Measurements from ENCODE around the gene QRICH2. TPM values are rescaled to one million over a fixed set of nuclear protein-coding genes. Genes with fewer than 3 reads are reported as not detected.
A peak's percentile ranks its signal among the peaks of the same experiment; 100 is the strongest.
"Not testable (repeated sequence)": the region's sequence is repeated elsewhere in the genome, so short reads cannot be mapped to it uniquely, and the experiment has no call there.

QRICH2 gene
- total and polyA plus RNA-seq, 2 of the 4 experiments (the other 2 are of a cell fraction): 4.3 to 4.8 TPM

GRCh38 chr17:76253841-76254240, 54.2 kb downstream of the QRICH2 start:
- 57% methylated on average over 3 of the region's 7 CpGs; no CpG with 5 or more reads in 1 of the 2 experiments for WGBS, 2 experiments (ENCODE audit: extremely low coverage in 2 of 2, insufficient read length in 1 of 2)
- Histone ChIP-seq H4K8ac (ENCODE audit: low read depth in 2 of 2, low read length in 2 of 2) (no peak overlapping the region), H3K36me3 (ENCODE audit: control insufficient read depth, insufficient read depth, low read length) (no peaks in the 10 kb centered on the region), H4K5ac (ENCODE audit: low read depth, low read length) (no peak overlapping the region), H3K56ac (ENCODE audit: extremely low read depth, insufficient read depth, low read length) (no peak overlapping the region), H4K91ac (ENCODE audit: insufficient read depth, low read depth, low read length) (no peak overlapping the region), H2AFZ (replicated peaks; ENCODE audit: low read length, poor library complexity) (no peak overlapping the region), H3K27me3 (ENCODE audit: control insufficient read depth, insufficient read depth, low read length) (no peaks in the 10 kb centered on the region), H3K9me1 (ENCODE audit: insufficient read depth, low read length) (peaks cover 18% of the 10 kb centered on the region), H2AK9ac (replicated peaks; ENCODE audit: low read depth, low read length, poor library complexity) (no peak overlapping the region), H3K23ac (ENCODE audit: low read depth, low read length) (no peak overlapping the region), H2BK5ac (ENCODE audit: low read depth, low read length, poor library complexity, severe bottlenecking) (no peak overlapping the region), H4K20me1 (ENCODE audit: insufficient read depth, low read length) (no peaks in the 10 kb centered on the region; the same call in 1 of the 2 replicates), H3K4me1 (ENCODE audit: control insufficient read depth, insufficient read depth, low read length) (peaks cover 14% of the 10 kb centered on the region), H3K4ac (ENCODE audit: low read depth, low read length) (no peak overlapping the region), H3K79me1 (ENCODE audit: low read depth in 1 of 2, low read length in 2 of 2) (no peaks in the 10 kb centered on the region; a peak in 1 of 4 replicates), H3K27ac (ENCODE audit: insufficient read depth, low read length) (no peak overlapping the region), H2BK15ac (ENCODE audit: low read depth, low read length) (no peak overlapping the region; the same call in 2 of the 3 replicates), H2BK120ac (ENCODE audit: low read depth, low read length) (no peak overlapping the region), H2AK5ac (ENCODE audit: low read depth, low read length) (peak overlapping the region; percentile 81; the same call in 1 of the 2 replicates), H3K18ac (ENCODE audit: low read depth, low read length) (no peak overlapping the region), H3K14ac (replicated peaks; ENCODE audit: low read depth, low read length) (no peak overlapping the region), H2BK20ac (ENCODE audit: low read depth, low read length) (no peak overlapping the region; the same call in 1 of the 2 replicates), H3K9me3 (ENCODE audit: control insufficient read depth, insufficient read depth, low read length) (no peaks in the 10 kb centered on the region), H3K4me3 (ENCODE audit: insufficient read depth, low read depth, low read length) (no peak overlapping the region), H3K4me2 (ENCODE audit: low read depth, low read length) (no peak overlapping the region), H3K9ac (ENCODE audit: low read depth, low read length) (no peak overlapping the region)
- CTCF ChIA-PET: interaction anchor here (1.1 kb wide), 1 partner anchor 11 kb away, joined by 3 read pairs; no protein-coding TSS in a partner anchor
- ATAC-seq (ENCODE audit: low read depth) (no peak), DNase-seq (no peak)
- dilution Hi-C loops (cut with HindIII; ENCODE audit: low sequenced_read_pairs, unreplicated experiment): no loop called here
- no peak for TF ChIP-seq POLR2A (IDR thresholded peaks at IDR 0.05; ENCODE audit: low read depth, low read length)
- TF ChIP-seq MAFK (IDR thresholded peaks at IDR 0.05; ENCODE audit: low read depth, low read length): no peak
- TF ChIP-seq BHLHE40 (IDR thresholded peaks at IDR 0.05; ENCODE audit: low read depth, low read length): no peak
- no peak for TF ChIP-seq RCOR1 (IDR thresholded peaks at IDR 0.05; ENCODE audit: insufficient replicate concordance, low read length)
- TF ChIP-seq MXI1 (IDR thresholded peaks at IDR 0.05; ENCODE audit: borderline replicate concordance, low read depth, low read length): no peak
- in situ Hi-C loops (cut with MboI; ENCODE audit: low sequenced_read_pairs): no loop called here
- POLR2A ChIA-PET (ENCODE audit: unreplicated experiment): no interaction called here
- no TSS peak for BruUV-seq (replicated peaks)
- intact Hi-C loops (cut with micrococcal nuclease): no loop called here

GRCh38 chr17:76252967-76253766, 54.9 kb downstream of the QRICH2 start:
- H3K4me3 ChIP-seq (ENCODE audit: insufficient read depth, low read depth, low read length); H3K27ac ChIP-seq (ENCODE audit: insufficient read depth, low read length); DNase-seq; H3K9me3 ChIP-seq (ENCODE audit: control insufficient read depth, insufficient read depth, low read length); H3K27me3 ChIP-seq (ENCODE audit: control insufficient read depth, insufficient read depth, low read length); H3K56ac ChIP-seq (ENCODE audit: extremely low read depth, insufficient read depth, low read length); H3K9ac ChIP-seq (ENCODE audit: low read depth, low read length); H3K36me3 ChIP-seq (ENCODE audit: control insufficient read depth, insufficient read depth, low read length); dilution Hi-C loops (cut with HindIII; ENCODE audit: low sequenced_read_pairs, unreplicated experiment); H4K20me1 ChIP-seq (ENCODE audit: insufficient read depth, low read length); H3K4me2 ChIP-seq (ENCODE audit: low read depth, low read length); intact Hi-C loops (cut with micrococcal nuclease); in situ Hi-C loops (cut with MboI; ENCODE audit: low sequenced_read_pairs); ATAC-seq (ENCODE audit: low read depth); BruUV-seq (replicated peaks); H3K79me1 ChIP-seq (ENCODE audit: low read depth in 1 of 2, low read length in 2 of 2); POLR2A ChIA-PET (ENCODE audit: unreplicated experiment): not testable (repeated sequence)
- Histone ChIP-seq H3K14ac (replicated peaks; ENCODE audit: low read depth, low read length) (peak overlapping the region; percentile 95), H2AFZ (replicated peaks; ENCODE audit: low read length, poor library complexity) (peak overlapping the region; percentile 28), H3K4me1 (ENCODE audit: control insufficient read depth, insufficient read depth, low read length) (peaks cover 14% of the 10 kb centered on the region), H2BK120ac (ENCODE audit: low read depth, low read length) (peak overlapping the region; percentile 71; the same call in 1 of the 2 replicates), H4K91ac (ENCODE audit: insufficient read depth, low read depth, low read length) (peak overlapping the region; percentile 35; the same call in 1 of the 2 replicates), H2AK9ac (replicated peaks; ENCODE audit: low read depth, low read length, poor library complexity) (peak overlapping the region; percentile 90), H3K9me1 (ENCODE audit: insufficient read depth, low read length) (peaks cover 18% of the 10 kb centered on the region), H4K8ac (ENCODE audit: low read depth in 2 of 2, low read length in 2 of 2) (peak overlapping the region in 1 of 2 experiments; percentile 71; a peak in 1 of 4 replicates), H2BK5ac (ENCODE audit: low read depth, low read length, poor library complexity, severe bottlenecking) (peak overlapping the region; percentile 77), H3K4ac (ENCODE audit: low read depth, low read length) (peak overlapping the region; percentile 67), H2BK15ac (ENCODE audit: low read depth, low read length) (peak overlapping the region; percentile 78; the same call in 1 of the 3 replicates), H2AK5ac (ENCODE audit: low read depth, low read length) (peak overlapping the region; percentile 80; the same call in 1 of the 2 replicates), H3K23ac (ENCODE audit: low read depth, low read length) (peak overlapping the region; percentile 85; the same call in 1 of the 2 replicates), H2BK20ac (ENCODE audit: low read depth, low read length) (peak overlapping the region; percentile 70), H4K5ac (ENCODE audit: low read depth, low read length) (peak overlapping the region; percentile 2; the same call in 1 of the 2 replicates), H3K18ac (ENCODE audit: low read depth, low read length) (peak overlapping the region; percentile 70; the same call in 1 of the 2 replicates)
- CTCF ChIA-PET: interaction anchor here (1.1 kb wide), 1 partner anchor 12 kb away, joined by 3 read pairs; no protein-coding TSS in a partner anchor
- WGBS, 2 experiments (ENCODE audit: extremely low coverage in 2 of 2, insufficient read length in 1 of 2): 100% methylated on average over 4 of the region's 23 CpGs; no CpG with 5 or more reads in 1 of the 2 experiments
